ENCODE data around the gene NEDD4. TPM values are rescaled to one million over a fixed set of nuclear protein-coding genes. Genes with fewer than 3 reads are reported as not detected.
"Not testable (repeated sequence)": the region's sequence is repeated elsewhere in the genome, so short reads cannot be mapped to it uniquely, and the experiment has no call there.

NEDD4 gene
- total RNA-seq, 2 donors from 2014 or later, result 7.2 to 10.0 TPM

- DNase-seq (ENCODE audit: low spot score), result no peak
- TF ChIP-seq, protein P1, sequence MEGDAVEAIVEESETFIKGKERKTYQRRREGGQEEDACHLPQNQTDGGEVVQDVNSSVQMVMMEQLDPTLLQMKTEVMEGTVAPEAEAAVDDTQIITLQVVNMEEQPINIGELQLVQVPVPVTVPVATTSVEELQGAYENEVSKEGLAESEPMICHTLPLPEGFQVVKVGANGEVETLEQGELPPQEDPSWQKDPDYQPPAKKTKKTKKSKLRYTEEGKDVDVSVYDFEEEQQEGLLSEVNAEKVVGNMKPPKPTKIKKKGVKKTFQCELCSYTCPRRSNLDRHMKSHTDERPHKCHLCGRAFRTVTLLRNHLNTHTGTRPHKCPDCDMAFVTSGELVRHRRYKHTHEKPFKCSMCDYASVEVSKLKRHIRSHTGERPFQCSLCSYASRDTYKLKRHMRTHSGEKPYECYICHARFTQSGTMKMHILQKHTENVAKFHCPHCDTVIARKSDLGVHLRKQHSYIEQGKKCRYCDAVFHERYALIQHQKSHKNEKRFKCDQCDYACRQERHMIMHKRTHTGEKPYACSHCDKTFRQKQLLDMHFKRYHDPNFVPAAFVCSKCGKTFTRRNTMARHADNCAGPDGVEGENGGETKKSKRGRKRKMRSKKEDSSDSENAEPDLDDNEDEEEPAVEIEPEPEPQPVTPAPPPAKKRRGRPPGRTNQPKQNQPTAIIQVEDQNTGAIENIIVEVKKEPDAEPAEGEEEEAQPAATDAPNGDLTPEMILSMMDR (IDR thresholded peaks at IDR 0.05), result no peak
- Histone ChIP-seq H3K36me3 (no peaks in the 10 kb centered on the region), H3K27ac (no peak overlapping the region), H3K27me3 (no peaks in the 10 kb centered on the region), H3K9me3 (peaks cover 0 to 9% of the 10 kb centered on the region in 2 donors), H3K4me3 (no peak overlapping the region), H3K4me1 (peaks cover 0 to 2% of the 10 kb centered on the region in 2 donors)
Observed at GRCh38 chr15:55879181-55879580, 114.2 kb downstream of the NEDD4 start.

- Histone ChIP-seq H3K27me3 (no peaks in the 10 kb centered on the region), H3K4me1 (peaks cover 0 to 3% of the 10 kb centered on the region in 2 donors), H3K4me3 (no peak overlapping the region), H3K36me3 (no peaks in the 10 kb centered on the region), H3K27ac (no peak overlapping the region), H3K9me3 (peaks cover 0 to 9% of the 10 kb centered on the region in 2 donors)
- no peak for DNase-seq (ENCODE audit: low spot score)
- TF ChIP-seq, protein P1 (IDR thresholded peaks at IDR 0.05), result no peak
Observed at GRCh38 chr15:55873024-55873720, 120.2 kb downstream of the NEDD4 start.

DNA sequence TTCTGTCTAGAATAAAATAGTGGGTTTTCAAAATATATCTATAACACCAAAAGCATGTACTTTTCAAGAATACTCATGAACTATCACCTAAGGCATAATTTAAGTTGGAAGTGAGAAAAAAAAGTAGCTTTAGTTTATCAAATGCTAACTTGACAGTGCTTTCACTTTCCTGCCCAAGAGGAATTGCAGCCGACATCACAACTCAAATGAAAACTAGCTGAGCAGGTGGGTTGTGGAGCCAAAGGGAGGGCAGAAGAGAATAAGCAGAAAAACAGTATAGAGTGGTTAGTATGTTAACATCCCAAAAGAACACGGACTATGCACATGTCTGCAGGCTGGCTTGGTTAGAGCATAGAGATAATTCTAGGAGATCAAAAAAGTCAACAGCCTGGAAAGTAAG lies 120.9 kb downstream of the NEDD4 start:
- Histone ChIP-seq H3K27ac (no peak overlapping the region), H3K4me3 (no peak overlapping the region)
- TF ChIP-seq, protein P1 (IDR thresholded peaks at IDR 0.05), result no peak

DNA sequence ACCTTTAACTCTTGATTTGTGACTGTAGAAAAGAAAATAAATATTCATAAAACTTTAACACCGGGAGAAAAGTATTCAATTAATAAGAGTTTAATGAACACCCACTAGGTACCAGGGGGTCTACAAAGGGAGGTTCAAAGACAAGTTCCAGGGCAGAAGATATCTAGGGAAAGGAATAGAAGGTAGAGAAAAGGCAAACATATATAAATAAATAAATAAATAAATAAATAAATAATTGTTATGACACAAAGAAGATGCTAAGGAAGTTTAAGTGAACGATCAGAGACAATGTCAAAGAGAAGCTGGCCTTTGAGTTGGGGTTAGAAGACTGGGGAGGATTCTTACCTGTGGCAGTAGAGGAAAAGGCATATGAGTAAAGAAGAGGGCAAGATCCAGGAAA lies 123.8 kb downstream of the NEDD4 start:
- Histone ChIP-seq H3K36me3 (no peaks in the 10 kb centered on the region), H3K4me1 (peaks cover 0 to 3% of the 10 kb centered on the region in 2 donors), H3K9me3 (no peaks in the 10 kb centered on the region), H3K27me3 (no peaks in the 10 kb centered on the region), H3K27ac (no peak overlapping the region), H3K4me3 (no peak overlapping the region)
- DNase-seq (ENCODE audit: low spot score), result no peak
- TF ChIP-seq, protein P1 (IDR thresholded peaks at IDR 0.05), result no peak

More for the DNA sequence above, 120.9 kb downstream of the NEDD4 start:
- H3K4me1 ChIP-seq, result peaks cover 0 to 3% of the 10 kb centered on the region in 2 donors
- peaks cover 0 to 6% of the 10 kb centered on the region in 2 donors for H3K9me3 ChIP-seq
- no peaks in the 10 kb centered on the region for H3K27me3 ChIP-seq
- no peak for DNase-seq (ENCODE audit: low spot score)
- no peaks in the 10 kb centered on the region for H3K36me3 ChIP-seq

DNA sequence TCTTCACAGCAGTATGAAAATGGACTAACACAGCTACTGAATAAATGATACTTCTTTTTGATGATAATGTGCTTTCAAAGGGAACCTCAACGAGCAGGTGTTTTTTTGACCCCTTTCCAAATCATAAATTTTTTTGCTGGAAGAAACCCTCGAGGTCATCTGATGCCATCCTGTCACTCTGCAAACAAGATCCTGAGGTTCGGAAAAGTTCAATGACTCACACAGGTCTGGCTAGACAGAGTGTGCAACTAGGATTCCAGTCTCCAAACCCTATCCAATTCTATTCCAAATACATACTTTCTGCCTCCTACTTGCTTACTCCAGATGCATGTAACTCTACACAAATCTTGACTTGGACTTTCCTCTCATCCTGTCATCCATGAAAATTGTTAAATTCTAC lies 124.7 kb downstream of the NEDD4 start:
- no peak for DNase-seq (ENCODE audit: low spot score)
- H3K27ac ChIP-seq, result no peak overlapping the region
- no peak overlapping the region for H3K4me3 ChIP-seq

DNA sequence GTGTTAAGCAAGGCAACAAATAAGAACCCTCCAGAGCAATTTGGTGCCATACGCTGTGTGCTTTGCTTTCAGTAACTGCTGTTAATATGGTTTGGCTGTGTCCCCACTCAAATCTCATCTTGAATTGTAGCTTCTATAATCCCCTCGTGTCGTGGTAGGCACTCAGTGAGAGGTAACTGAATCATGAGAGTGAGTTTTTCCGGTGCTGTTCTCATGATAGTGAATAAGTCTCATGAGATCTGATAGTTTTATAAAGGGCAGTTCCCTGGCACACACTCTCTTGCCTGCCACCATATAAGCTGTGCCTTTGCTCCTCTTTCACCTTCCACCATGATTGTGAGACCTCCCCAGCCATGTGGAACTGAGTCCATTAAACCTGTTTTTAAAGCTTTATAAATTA lies 125.1 kb downstream of the NEDD4 start:
- H3K27me3 ChIP-seq; H3K27ac ChIP-seq; H3K9me3 ChIP-seq; DNase-seq (ENCODE audit: low spot score); H3K4me1 ChIP-seq; H3K36me3 ChIP-seq; H3K4me3 ChIP-seq: not testable (repeated sequence)

More for the DNA sequence above, 124.7 kb downstream of the NEDD4 start:
- Histone ChIP-seq H3K36me3 (no peaks in the 10 kb centered on the region), H3K4me1 (peaks cover 0 to 3% of the 10 kb centered on the region in 2 donors), H3K27me3 (no peaks in the 10 kb centered on the region), H3K9me3 (no peaks in the 10 kb centered on the region)
- TF ChIP-seq, protein P1 (IDR thresholded peaks at IDR 0.05), result no peak
